Astrocyte of the spinal cord (primary cell): ENCODE measurements around the gene PLCL1.

ENCODE experiments used
- DNase-seq: peaks from one replicate; pipeline ENCODE4 v3.0.0; 2011; ENCODE audit warnings: low read depth, low spot score
- H3K4me3 ChIP-seq: 2 replicates; pipeline ENCODE4 v1.5.1; 2011; ENCODE audit warnings: low read depth, mild to moderate bottlenecking, low read length, moderate library complexity
- in situ Hi-C: cut with HindIII; loops from 2 replicates; pipeline ENCODE4 v1.10.0; 2017; ENCODE audit warnings: low sequenced_read_pairs
- TF ChIP-seq, protein P1 (sequence below): IDR thresholded peaks from 2 replicates; pipeline ENCODE4 v1.5.1; 2012; ENCODE audit warnings: low read depth, mild to moderate bottlenecking, low read length, inconsistent platforms

PLCL1 gene

DNA sequence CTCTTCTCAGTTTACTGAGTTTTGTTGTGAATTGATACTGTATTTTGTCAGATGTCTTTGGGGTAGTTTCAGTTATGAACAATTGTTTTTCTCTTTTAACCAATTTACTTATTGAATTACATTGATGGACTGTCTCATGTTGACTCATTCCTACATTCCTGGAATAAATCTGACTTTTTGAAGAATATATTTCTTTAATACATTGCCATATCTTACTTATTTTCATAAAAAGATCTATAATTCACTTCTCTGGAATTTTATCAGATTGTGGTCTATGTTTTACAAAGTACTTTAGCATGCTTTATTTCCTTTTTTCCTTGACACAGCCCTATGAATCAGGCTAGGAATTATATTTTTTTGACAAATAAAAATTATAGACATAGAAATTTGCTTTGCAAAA, 268.3 kb downstream of the PLCL1 start:
- in situ Hi-C loops = no loop called here
- no peak overlapping the region for H3K4me3 ChIP-seq
- TF ChIP-seq, protein P1, sequence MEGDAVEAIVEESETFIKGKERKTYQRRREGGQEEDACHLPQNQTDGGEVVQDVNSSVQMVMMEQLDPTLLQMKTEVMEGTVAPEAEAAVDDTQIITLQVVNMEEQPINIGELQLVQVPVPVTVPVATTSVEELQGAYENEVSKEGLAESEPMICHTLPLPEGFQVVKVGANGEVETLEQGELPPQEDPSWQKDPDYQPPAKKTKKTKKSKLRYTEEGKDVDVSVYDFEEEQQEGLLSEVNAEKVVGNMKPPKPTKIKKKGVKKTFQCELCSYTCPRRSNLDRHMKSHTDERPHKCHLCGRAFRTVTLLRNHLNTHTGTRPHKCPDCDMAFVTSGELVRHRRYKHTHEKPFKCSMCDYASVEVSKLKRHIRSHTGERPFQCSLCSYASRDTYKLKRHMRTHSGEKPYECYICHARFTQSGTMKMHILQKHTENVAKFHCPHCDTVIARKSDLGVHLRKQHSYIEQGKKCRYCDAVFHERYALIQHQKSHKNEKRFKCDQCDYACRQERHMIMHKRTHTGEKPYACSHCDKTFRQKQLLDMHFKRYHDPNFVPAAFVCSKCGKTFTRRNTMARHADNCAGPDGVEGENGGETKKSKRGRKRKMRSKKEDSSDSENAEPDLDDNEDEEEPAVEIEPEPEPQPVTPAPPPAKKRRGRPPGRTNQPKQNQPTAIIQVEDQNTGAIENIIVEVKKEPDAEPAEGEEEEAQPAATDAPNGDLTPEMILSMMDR = no peak
- no peak for DNase-seq

DNA sequence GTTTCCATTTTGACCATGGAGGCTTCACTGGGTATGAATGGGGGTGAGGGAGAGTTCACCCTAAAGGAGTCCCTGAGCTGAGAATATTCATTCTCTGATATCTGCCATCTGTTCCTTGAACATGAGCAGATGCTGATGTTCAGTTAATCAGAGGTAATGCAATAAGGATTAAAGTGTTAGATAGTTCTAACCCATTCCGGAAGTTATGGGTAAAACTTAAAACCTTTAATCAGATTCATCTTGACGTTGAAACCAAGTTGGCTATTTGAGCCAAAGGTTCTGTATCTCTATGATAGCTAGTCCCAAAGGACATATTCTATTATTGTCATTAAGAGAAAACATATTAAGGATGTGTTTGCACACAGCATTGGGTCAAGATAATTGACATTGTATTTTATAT, 268.9 kb downstream of the PLCL1 start:
- no peak overlapping the region for H3K4me3 ChIP-seq
- in situ Hi-C loops = no loop called here
- DNase-seq = no peak
- TF ChIP-seq, protein P1 = no peak

DNA sequence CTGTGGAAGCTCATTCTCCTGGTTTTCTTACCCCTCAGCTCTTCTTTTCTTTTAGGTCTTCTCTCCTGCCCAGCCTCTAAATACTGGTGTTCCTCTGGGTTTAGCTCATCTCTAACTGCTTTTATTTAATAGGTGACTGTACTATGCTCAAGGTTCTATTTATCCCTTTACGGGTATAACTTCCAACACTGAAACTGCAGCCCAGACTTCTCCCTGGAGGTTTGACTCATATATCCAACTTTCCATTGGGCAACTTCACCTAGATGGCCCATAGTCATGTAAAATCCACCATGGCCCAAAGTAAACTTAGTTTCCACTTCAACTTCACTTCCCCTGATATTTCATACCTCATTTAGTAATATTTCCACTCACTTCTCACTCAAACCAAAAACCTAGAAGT, 273.1 kb downstream of the PLCL1 start:
- TF ChIP-seq, protein P1 = no peak
- no peak overlapping the region for H3K4me3 ChIP-seq
- in situ Hi-C loops = no loop called here
- no peak for DNase-seq

DNA sequence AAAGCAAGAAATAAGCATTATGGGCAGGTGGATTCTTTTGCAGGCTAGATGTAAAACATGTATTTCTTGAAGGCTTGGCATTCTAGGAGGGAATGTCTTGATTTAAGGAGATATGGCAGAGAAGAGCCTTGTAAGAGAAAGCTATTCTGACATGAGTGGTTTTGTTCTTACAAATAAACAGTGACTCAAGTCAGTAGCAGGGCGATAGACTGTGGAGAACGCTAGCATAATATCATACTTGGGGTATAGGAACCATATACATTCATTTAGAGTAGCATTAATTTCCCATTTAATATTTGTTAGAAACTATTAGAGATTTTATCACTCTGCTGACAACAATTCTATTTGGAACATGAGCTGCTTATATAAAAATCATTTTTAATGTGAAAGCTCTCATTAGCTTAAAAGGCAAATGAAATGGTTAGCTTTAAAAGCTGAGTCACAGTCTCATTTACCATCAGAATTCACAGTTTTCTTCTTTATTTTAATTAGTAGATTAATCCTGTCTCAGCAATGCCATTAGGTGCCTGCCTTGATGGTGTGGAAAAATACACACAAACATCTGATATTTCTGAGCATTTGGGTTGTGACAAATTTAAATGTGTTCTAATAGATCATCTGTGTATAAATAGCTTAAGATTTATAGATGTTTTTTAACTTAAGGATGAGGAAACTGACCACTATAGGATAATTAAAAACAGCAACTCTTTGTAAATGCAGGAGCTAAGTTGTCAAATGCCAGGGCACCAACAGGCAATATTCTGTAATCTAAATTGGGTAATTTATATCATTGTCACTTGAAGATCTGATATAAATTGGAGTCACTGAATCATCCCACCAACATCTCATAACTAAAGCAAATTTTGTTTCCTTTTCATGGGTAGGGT, 276.7 kb downstream of the PLCL1 start:
- no peak overlapping the region for H3K4me3 ChIP-seq
- DNase-seq = no peak
- in situ Hi-C loops = no loop called here
- TF ChIP-seq, protein P1 = no peak

DNA sequence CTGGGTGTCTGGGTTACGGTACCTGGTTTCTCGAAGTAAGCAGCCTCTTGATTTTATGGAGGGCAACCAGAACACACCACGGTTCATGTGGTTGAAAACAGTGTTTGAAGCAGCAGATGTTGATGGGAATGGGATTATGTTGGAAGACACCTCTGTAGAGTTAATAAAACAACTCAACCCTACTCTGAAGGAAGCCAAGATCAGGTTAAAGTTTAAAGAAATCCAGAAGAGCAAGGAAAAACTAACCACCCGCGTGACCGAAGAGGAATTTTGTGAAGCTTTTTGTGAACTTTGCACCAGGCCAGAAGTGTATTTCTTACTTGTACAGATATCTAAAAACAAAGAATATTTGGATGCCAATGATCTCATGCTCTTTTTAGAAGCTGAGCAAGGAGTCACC, 279.8 kb downstream of the PLCL1 start:
- DNase-seq = no peak
- in situ Hi-C loops = no loop called here
- H3K4me3 ChIP-seq = no peak overlapping the region
- TF ChIP-seq, protein P1 = no peak

DNA sequence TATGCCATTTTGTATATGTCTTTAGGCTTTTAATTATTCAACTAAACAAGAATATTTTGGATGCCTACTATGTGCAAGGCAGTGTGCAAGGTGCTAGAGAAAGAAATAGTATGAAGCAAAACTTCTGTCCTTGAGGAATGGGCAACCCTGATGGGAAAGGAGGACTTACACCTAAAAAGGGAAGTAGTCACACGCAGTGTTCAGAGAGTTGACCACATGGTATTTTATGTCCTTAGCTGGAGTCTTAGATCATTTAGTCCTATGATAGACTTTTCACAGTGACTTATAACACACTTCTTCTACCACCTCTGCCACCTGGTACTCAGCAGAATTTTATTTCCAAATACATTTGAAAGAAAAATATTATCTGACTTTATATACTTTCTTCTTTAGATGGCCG, 291.6 kb downstream of the PLCL1 start:
- DNase-seq = no peak
- TF ChIP-seq, protein P1 = no peak
- in situ Hi-C loops = no loop called here

DNA sequence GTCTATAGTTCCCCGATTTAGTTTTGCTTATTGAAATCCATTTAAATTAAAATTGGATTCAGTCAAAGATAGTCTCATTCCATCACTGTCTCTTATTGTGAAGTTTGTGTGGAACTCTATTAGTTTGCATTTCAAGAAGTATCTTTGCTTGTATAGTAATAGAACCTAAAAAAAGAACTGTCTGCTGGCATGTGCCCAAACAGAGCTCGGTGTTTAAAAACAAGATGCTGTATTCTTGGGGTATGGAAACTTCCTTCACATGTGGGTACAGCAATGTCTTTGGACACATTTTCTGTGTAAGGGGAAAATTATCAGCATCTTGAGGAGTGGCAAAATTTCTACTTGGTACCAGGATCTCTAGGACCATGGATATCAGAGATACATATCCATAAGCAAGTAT, 292.6 kb downstream of the PLCL1 start:
- no peak overlapping the region for H3K4me3 ChIP-seq
- DNase-seq = no peak
- in situ Hi-C loops = no loop called here
- TF ChIP-seq, protein P1 = no peak

More for the DNA sequence above, 291.6 kb downstream of the PLCL1 start:
- H3K4me3 ChIP-seq = no peak overlapping the region
